Neuronal stem cell (in vitro differentiated cells): ENCODE data around the gene CAPN15.
"Not testable (repeated sequence)": the region's sequence is repeated elsewhere in the genome, so short reads cannot be mapped to it uniquely, and the experiment has no call there.

Experiments
- DNase-seq: peaks from one replicate; pipeline ENCODE4 v3.0.0-alpha.2; 2013; ENCODE audit warnings: low spot score
- H2AFZ ChIP-seq: one replicate; pipeline ENCODE4 v1.6.1; 2013; ENCODE audit warnings: mild to moderate bottlenecking, low read length, inconsistent platforms
- H2AK5ac ChIP-seq: 2 replicates; pipeline ENCODE4 v1.6.1; 2013; ENCODE audit warnings: low read depth, mild to moderate bottlenecking, inconsistent platforms, low read length, moderate library complexity, mixed read lengths
- H2BK120ac ChIP-seq: 2 replicates; pipeline ENCODE4 v1.6.1; 2013; ENCODE audit warnings: low read depth, mild to moderate bottlenecking, inconsistent platforms, low read length, moderate library complexity, mixed read lengths
- H2BK12ac ChIP-seq: one replicate; pipeline ENCODE4 v1.6.1; 2013; ENCODE audit warnings: low read length, inconsistent platforms
- H2BK15ac ChIP-seq: 2 replicates; pipeline ENCODE4 v1.6.1; 2013; ENCODE audit warnings: mild to moderate bottlenecking, low read length, inconsistent platforms, mixed read lengths
- H2BK5ac ChIP-seq: one replicate; pipeline ENCODE4 v1.6.1; 2013; ENCODE audit warnings: inconsistent platforms, mild to moderate bottlenecking, low read length, moderate library complexity
- H3K14ac ChIP-seq: one replicate; pipeline ENCODE4 v1.6.1; 2013; ENCODE audit warnings: low read length, inconsistent platforms
- H3K18ac ChIP-seq: 2 replicates; pipeline ENCODE4 v1.6.1; 2013; ENCODE audit warnings: low read length, inconsistent platforms
- H3K23ac ChIP-seq: 2 replicates; pipeline ENCODE4 v1.6.1; 2013; ENCODE audit warnings: low read depth, mild to moderate bottlenecking, mixed read lengths, low read length, inconsistent platforms; ENCODE audit not compliant: poor library complexity
- H3K27ac ChIP-seq: replicated peaks from 3 replicates; pipeline ENCODE4 v1.5.1; 2013; ENCODE audit warnings: low read length, inconsistent platforms
- H3K27me3 ChIP-seq, 3 experiments: 2 replicates each; pipeline ENCODE4 v1.6.1; 2013; ENCODE audit warnings: low read length in 3 of 3, mild to moderate bottlenecking in 2 of 3, inconsistent platforms in 1 of 3, low read depth in 1 of 3, mixed read lengths in 1 of 3, moderate library complexity in 1 of 3; ENCODE audit not compliant: control insufficient read depth in 3 of 3, insufficient read depth in 3 of 3
- H3K36me3 ChIP-seq, 2 donors: replicated peaks in 1 of 2; 2 replicates each; pipeline ENCODE4 v1.6.1; 2013; ENCODE audit warnings: low read length in 2 of 2; ENCODE audit not compliant: control insufficient read depth in 2 of 2, insufficient read depth in 2 of 2
- H3K4ac ChIP-seq: 2 replicates; pipeline ENCODE4 v1.6.1; 2013; ENCODE audit warnings: inconsistent platforms, mild to moderate bottlenecking, low read length, moderate library complexity
- H3K4me1 ChIP-seq, 2 donors: 1 replicate in 1 of 2; 2 replicates in 1 of 2; pipeline ENCODE4 v1.6.1; 2013; ENCODE audit warnings: low read length in 2 of 2, low read depth in 1 of 2; ENCODE audit not compliant: control insufficient read depth in 2 of 2, insufficient read depth in 1 of 2
- H3K4me2 ChIP-seq: one replicate; pipeline ENCODE4 v1.6.1; 2013; ENCODE audit warnings: mild to moderate bottlenecking, low read length, inconsistent platforms; ENCODE audit not compliant: insufficient read depth, poor library complexity, severe bottlenecking
- H3K4me3 ChIP-seq, 2 donors: 2 replicates each; pipeline ENCODE4 v1.5.1; 2013; ENCODE audit warnings: low read length in 2 of 2, mild to moderate bottlenecking in 2 of 2, inconsistent platforms in 1 of 2, moderate library complexity in 1 of 2
- H3K79me1 ChIP-seq: one replicate; pipeline ENCODE4 v1.6.1; 2013; ENCODE audit warnings: low read depth, mild to moderate bottlenecking, inconsistent platforms, low read length, moderate library complexity
- H3K9ac ChIP-seq: one replicate; pipeline ENCODE4 v1.6.1; 2013; ENCODE audit warnings: mild to moderate bottlenecking, low read depth, low read length, inconsistent platforms; ENCODE audit not compliant: poor library complexity
- H3K9me3 ChIP-seq, 2 donors: replicated peaks in 1 of 2; 2 replicates each; pipeline versions ENCODE3 to v1.6.1; 2013; ENCODE audit warnings: low read length in 2 of 2, mild to moderate bottlenecking in 2 of 2, inconsistent platforms in 1 of 2, low read depth in 1 of 2, mixed read lengths in 1 of 2, moderate library complexity in 1 of 2; ENCODE audit not compliant: control insufficient read depth in 2 of 2, insufficient read depth in 1 of 2
- H4K8ac ChIP-seq: one replicate; pipeline ENCODE4 v1.6.1; 2013; ENCODE audit warnings: low read depth, mild to moderate bottlenecking, inconsistent platforms, low read length, moderate library complexity
- H4K91ac ChIP-seq: one replicate; pipeline ENCODE4 v1.6.1; 2013; ENCODE audit warnings: low read length, low read depth, mild to moderate bottlenecking, inconsistent platforms; ENCODE audit not compliant: poor library complexity
- WGBS, 2 donors: extraction: QIAGEN DNeasy Blood & Tissue Kit; methylation state at CpG; one replicate each; pipeline ENCODE4 v1.1.7; 2013; ENCODE audit warnings: missing lambda C conversion rate in 2 of 2, mixed read lengths in 1 of 2; ENCODE audit not compliant: insufficient read length in 2 of 2, insufficient replicate concordance in 1 of 2; ENCODE audit errors: extremely low coverage in 2 of 2; 5-methylcytosine and 5-hydroxymethylcytosine counted together

The CAPN15 gene

DNA sequence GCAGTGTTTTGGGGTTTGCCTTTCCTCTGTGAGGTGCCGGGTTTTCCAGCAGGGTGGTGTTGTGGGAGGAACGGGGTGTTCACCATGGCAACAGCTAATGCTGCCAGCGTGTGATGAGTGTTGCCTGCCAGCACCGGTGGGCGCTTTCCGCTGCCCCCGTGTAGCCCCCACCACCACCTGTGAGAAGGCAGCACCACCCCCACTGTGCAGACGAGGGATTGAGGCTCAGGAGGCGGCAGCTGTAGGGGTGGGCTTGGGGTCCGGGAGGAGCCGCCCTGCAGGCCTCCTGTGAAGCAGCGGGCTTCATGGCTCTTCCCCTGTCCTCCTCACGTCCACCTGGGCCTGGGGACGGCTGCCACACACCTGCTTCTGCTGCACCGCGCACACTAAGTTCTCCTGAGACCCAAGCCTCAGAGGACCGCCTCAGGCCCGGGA is 67.6 kb downstream of the CAPN15 start:
- Histone ChIP-seq H3K4me1 (peaks cover 6 to 9% of the 10 kb centered on the region in 2 donors), H2BK12ac (no peak overlapping the region), H2AK5ac (no peak overlapping the region), H3K4me2 (no peak overlapping the region), H3K9me3 (peaks cover 3 to 4% of the 10 kb centered on the region in 2 donors), H3K9ac (no peak overlapping the region), H4K8ac (no peak overlapping the region), H2BK5ac (no peak overlapping the region), H3K27ac (no peak overlapping the region), H3K27me3 (peaks cover 0 to 2% (median 0%) of the 10 kb centered on the region in 3 experiments), H3K18ac (no peak overlapping the region), H2BK15ac (no peak overlapping the region), H4K91ac (no peak overlapping the region), H2BK120ac (no peak overlapping the region), H3K36me3 (peaks cover 7 to 58% of the 10 kb centered on the region in 2 donors), H3K14ac (no peak overlapping the region), H2AFZ (no peak overlapping the region), H3K79me1 (peaks cover 31% of the 10 kb centered on the region), H3K23ac (no peak overlapping the region), H3K4ac (no peak overlapping the region), H3K4me3 (no peak overlapping the region)
- no peak for DNase-seq
- WGBS, 2 donors = no CpG with 5 or more reads among the region's 18 CpGs

DNA sequence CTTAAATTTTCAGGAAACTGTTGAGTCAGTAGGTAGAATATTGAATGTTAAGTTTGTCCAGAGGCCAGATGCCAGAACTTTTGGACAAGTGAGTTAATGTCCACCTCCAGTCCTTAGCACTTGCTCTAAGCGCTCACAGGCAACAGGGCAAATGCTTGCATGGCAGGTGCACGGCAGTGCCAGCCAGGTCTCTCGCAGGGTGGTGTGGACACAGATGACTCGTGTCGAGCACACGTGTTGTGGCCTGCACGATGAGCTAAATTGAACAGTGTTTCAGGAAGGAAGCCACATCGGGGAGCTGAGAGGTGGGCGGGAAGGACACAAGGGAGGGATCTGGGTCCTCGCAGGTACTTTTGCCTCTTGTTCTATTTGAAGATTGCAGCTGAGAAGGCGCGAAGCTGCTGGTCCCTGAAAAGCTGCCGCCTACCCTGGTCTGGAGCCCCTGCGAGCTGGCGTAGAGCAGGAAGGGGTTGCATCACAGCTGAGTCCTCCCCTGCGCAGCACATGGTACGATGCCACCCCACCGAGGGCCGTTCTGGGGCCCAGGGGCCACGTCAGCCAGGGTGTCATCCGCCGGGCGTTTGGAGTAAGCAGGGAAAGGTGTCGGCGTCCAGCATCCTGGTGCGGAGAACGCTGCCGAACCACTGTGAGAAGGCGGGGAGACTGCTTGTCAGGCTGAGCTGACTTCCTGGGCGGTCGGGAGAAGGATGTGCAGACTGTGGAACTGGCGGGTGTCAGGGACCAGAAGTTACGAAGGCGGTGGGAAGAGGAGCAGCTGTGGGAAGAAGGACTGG is 68.6 kb downstream of the CAPN15 start:
- Histone ChIP-seq H2AK5ac (no peak overlapping the region), H3K4me1 (peaks cover 0 to 2% of the 10 kb centered on the region in 2 donors), H3K27me3 (peaks cover 0 to under 1% (median 0%) of the 10 kb centered on the region in 3 experiments), H2BK15ac (no peak overlapping the region), H3K23ac (no peak overlapping the region), H2BK12ac (no peak overlapping the region), H3K27ac (no peak overlapping the region), H3K79me1 (peaks cover 22% of the 10 kb centered on the region), H2BK5ac (no peak overlapping the region), H4K8ac (no peak overlapping the region), H3K4ac (no peak overlapping the region), H3K36me3 (peaks cover 7 to 59% of the 10 kb centered on the region in 2 donors), H2BK120ac (no peak overlapping the region), H3K4me3 (no peak overlapping the region), H2AFZ (no peak overlapping the region), H3K9ac (no peak overlapping the region), H3K9me3 (peaks cover 3 to 4% of the 10 kb centered on the region in 2 donors), H3K14ac (no peak overlapping the region), H4K91ac (no peak overlapping the region), H3K4me2 (no peak overlapping the region), H3K18ac (no peak overlapping the region)
- no peak for DNase-seq
- WGBS, 2 donors = no CpG with 5 or more reads among the region's 34 CpGs

DNA sequence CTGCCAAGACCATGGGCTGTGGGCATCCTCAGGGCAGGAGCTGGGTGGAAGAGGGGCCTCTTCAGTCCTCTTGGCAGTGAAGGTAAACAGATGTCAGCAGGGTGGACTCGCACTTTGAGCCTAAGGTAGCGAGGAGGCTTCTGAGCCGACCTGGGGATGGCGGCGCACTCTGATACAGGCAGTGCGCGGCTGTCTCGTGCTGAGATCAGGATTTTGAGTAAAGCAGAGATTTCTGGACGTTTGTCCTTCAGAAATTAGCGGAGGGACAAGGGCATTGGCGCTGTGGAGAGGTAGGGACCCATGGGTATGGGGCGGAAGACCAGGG is 69.2 kb downstream of the CAPN15 start:
- H3K4me1 ChIP-seq = no peaks in the 10 kb centered on the region
- H2AFZ ChIP-seq = no peak overlapping the region
- no peak for DNase-seq
- H3K4me2 ChIP-seq = no peak overlapping the region
- no peak overlapping the region for H2AK5ac ChIP-seq
- H2BK5ac ChIP-seq = no peak overlapping the region
- no peak overlapping the region for H3K23ac ChIP-seq
- no peak overlapping the region for H3K9ac ChIP-seq
- peaks cover 7 to 64% of the 10 kb centered on the region in 2 donors for H3K36me3 ChIP-seq
- peaks cover 3 to 4% of the 10 kb centered on the region in 2 donors for H3K9me3 ChIP-seq
- no peak overlapping the region for H2BK120ac ChIP-seq
- peaks cover 22% of the 10 kb centered on the region for H3K79me1 ChIP-seq
- H3K14ac ChIP-seq = no peak overlapping the region
- no CpG with 5 or more reads among the region's 12 CpGs for WGBS, 2 donors
- no peak overlapping the region for H4K8ac ChIP-seq
- H4K91ac ChIP-seq = no peak overlapping the region
- H3K4ac ChIP-seq = no peak overlapping the region
- H2BK12ac ChIP-seq = no peak overlapping the region
- no peaks in the 10 kb centered on the region for H3K27me3 ChIP-seq
- no peak overlapping the region for H3K4me3 ChIP-seq
- no peak overlapping the region for H3K18ac ChIP-seq
- H2BK15ac ChIP-seq = no peak overlapping the region
- no peak overlapping the region for H3K27ac ChIP-seq

DNA sequence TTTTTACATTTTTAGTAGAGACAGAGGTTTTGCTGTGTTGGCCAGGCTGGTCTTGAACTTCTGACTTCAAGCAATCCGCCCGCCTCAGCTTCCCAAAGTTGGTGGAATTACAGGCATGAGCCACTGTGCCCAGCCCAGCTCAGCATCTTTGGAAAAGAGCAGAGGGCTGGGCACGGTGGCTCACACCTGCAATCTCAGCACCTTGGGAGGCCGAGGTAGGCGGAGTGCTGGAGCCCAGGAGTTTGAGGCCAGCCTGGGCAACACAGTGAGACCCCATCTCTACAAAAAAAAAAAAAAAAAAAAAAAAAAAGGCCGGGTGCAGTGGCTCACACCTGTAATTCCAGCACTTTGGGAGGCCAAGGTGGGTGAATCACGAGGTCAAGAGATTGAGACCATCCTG is 70.1 kb downstream of the CAPN15 start:
- H3K27ac ChIP-seq, H2BK5ac ChIP-seq, H2AK5ac ChIP-seq, H2AFZ ChIP-seq, H3K4me1 ChIP-seq, H3K9ac ChIP-seq, H3K14ac ChIP-seq, H3K4me3 ChIP-seq, H4K8ac ChIP-seq, H2BK120ac ChIP-seq, H4K91ac ChIP-seq, H3K9me3 ChIP-seq, H3K18ac ChIP-seq, DNase-seq, H3K4ac ChIP-seq, H3K23ac ChIP-seq, H2BK12ac ChIP-seq, H2BK15ac ChIP-seq, H3K4me2 ChIP-seq, H3K27me3 ChIP-seq: not testable (repeated sequence)
- Histone ChIP-seq H3K36me3 (peaks cover 7 to 60% of the 10 kb centered on the region in 2 donors), H3K79me1 (peaks cover 14% of the 10 kb centered on the region)
- no CpG with 5 or more reads among the region's 7 CpGs for WGBS, 2 donors
